RCC 7860 (cell line): ENCODE measurements around the gene HMMR.

ENCODE experiments used
- DNase-seq: peaks from one replicate; pipeline ENCODE4 v3.0.0-alpha.2; 2015; ENCODE audit warnings: low spot score
- FAIRE-seq: peaks from 2 replicates; lab custom pipeline; 2012; peaks lifted over from hg19 to GRCh38; lab: Jason Lieb, UNC

Gene HMMR

GRCh38 chr5:163456840-163457239, 3.6 kb upstream of the HMMR start:
- FAIRE-seq, result no peak
- DNase-seq, result no peak

GRCh38 chr5:163458778-163459385, 1.6 kb upstream of the HMMR start:
- FAIRE-seq (no peak), DNase-seq (no peak)

GRCh38 chr5:163459462-163459818, 992 bp upstream of the HMMR start:
- DNase-seq, result no peak
- FAIRE-seq, result no peak

GRCh38 chr5:163459819-163460561, 442 bp upstream of the HMMR start, which contains the start of gene NUDCD2:
Gene NUDCD2, minus strand, starts transcription at chr5:163460102. Its CDS starts 52 bp downstream, at chr5:163460050.
- DNase-seq (peak; percentile 99), FAIRE-seq (peak; percentile 55)

- DNase-seq (no peak), FAIRE-seq (no peak)
These were observed 2.6 kb downstream of the HMMR start for GRCh38 chr5:163463063-163463435.

- no peak for DNase-seq
- FAIRE-seq, result no peak
These were observed 7.2 kb downstream of the HMMR start for GRCh38 chr5:163467682-163468081.

- DNase-seq (no peak), FAIRE-seq (peak; percentile 16)
These were observed 13.3 kb downstream of the HMMR start for GRCh38 chr5:163473635-163474243.

GRCh38 chr5:163475411-163475810, 15.0 kb downstream of the HMMR start:
- no peak for DNase-seq
- no peak for FAIRE-seq

GRCh38 chr5:163478126-163478981, 17.9 kb downstream of the HMMR start:
- no peak for DNase-seq
- no peak for FAIRE-seq

GRCh38 chr5:163478982-163479271, 18.5 kb downstream of the HMMR start:
- FAIRE-seq, result no peak
- DNase-seq, result no peak

GRCh38 chr5:163489055-163489744, 28.8 kb downstream of the HMMR start:
- DNase-seq, result no peak
- FAIRE-seq, result no peak

GRCh38 chr5:163489745-163490075, 29.3 kb downstream of the HMMR start:
- no peak for DNase-seq
- FAIRE-seq, result no peak

- peak; percentile 43 for DNase-seq
- FAIRE-seq, result peak; percentile 21
These were observed 35.9 kb downstream of the HMMR start for GRCh38 chr5:163496286-163496685.

GRCh38 chr5:163497315-163497714, 36.9 kb downstream of the HMMR start:
- FAIRE-seq (no peak), DNase-seq (no peak)

GRCh38 chr5:163498886-163499285, 38.5 kb downstream of the HMMR start:
- FAIRE-seq, result no peak
- DNase-seq, result peak; percentile 61

GRCh38 chr5:163502521-163502920, 42.1 kb downstream of the HMMR start:
- DNase-seq, result no peak
- FAIRE-seq, result no peak

- DNase-seq, result peak; percentile 32
- FAIRE-seq, result no peak
These were observed 43.0 kb downstream of the HMMR start for GRCh38 chr5:163503106-163504078.

GRCh38 chr5:163504079-163504931, 43.9 kb downstream of the HMMR start:
- DNase-seq (peak; percentile 38), FAIRE-seq (no peak)

GRCh38 chr5:163505049-163505367, 44.6 kb downstream of the HMMR start:
- DNase-seq (no peak), FAIRE-seq (no peak)
